ENCODE data around the gene TNIK.
"Not testable (repeated sequence)": the region's sequence is repeated elsewhere in the genome, so short reads cannot be mapped to it uniquely, and the experiment has no call there.

TNIK gene

DNA sequence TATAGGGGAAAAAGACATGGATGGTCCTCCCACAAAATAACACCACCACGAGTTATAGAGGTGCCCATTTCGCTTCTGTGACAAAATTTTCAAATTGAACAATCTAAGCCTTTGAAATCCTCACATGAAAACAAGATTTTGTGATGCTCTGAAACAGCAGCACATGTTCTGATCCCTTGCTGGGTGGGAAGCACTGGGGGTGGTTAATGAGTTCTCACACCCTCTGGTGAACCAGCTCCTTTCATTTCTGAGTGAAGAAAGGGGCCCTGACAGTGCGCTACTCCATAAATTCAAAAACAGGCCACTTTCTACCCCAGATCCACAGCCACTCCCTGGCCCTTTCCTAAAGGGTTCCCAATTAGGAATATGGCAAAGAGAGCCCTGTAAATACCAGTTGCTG is 129.3 kb downstream of the TNIK start:
- DNase-seq = no peak

DNA sequence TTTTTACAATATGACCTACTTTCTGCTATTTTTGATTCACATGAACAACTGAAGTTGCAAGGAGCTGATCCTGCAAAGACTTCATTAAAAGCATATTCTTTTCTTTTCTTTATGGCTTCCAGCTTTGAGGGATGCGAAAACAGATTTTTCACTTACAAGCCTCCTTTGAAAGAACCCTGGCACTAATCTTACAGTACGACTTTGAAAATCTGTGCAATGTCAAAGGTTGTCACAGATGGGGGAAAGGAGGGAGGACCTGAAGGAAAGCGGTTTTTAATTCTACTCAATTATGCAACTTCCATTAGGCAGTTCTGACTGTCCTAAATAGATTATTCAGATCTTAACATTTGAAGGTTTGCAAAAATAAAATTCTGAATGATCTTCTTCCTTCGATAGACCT is 130.5 kb downstream of the TNIK start:
- DNase-seq = no peak

DNA sequence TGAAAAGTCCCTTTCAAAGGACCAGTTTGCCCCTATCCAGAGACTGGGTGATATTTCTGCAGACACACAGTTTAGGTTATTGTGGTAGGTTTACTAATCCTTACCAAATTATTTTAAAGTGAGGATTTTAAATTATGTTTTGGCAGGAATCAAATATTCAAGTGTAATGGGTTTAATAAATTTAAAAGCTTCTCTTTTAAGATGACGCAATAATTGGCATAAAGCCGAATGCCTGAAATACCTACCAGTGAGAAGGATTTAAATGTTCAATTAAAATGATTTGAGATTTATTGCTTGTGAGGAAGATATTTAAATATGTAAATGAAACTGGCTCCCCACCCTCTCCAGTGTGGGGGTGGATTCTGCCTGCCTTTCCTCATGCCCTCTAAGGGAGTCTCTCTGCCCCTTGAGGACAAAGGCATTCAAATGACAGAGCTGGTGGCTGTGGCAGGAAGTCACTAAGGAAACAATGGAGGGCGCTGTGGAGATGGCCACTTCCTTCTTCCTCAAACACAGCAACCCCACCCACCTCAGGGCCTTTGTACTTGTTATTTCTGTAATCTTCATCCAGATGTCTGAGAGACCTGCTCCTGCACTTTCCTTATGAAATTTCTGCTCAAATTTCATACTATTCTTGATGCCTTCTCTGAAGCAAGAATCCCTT is 131.7 kb downstream of the TNIK start:
- DNase-seq = no peak

GRCh38 chr3:171327441-171328174 is 132.6 kb downstream of the TNIK start:
- DNase-seq = no peak

DNA sequence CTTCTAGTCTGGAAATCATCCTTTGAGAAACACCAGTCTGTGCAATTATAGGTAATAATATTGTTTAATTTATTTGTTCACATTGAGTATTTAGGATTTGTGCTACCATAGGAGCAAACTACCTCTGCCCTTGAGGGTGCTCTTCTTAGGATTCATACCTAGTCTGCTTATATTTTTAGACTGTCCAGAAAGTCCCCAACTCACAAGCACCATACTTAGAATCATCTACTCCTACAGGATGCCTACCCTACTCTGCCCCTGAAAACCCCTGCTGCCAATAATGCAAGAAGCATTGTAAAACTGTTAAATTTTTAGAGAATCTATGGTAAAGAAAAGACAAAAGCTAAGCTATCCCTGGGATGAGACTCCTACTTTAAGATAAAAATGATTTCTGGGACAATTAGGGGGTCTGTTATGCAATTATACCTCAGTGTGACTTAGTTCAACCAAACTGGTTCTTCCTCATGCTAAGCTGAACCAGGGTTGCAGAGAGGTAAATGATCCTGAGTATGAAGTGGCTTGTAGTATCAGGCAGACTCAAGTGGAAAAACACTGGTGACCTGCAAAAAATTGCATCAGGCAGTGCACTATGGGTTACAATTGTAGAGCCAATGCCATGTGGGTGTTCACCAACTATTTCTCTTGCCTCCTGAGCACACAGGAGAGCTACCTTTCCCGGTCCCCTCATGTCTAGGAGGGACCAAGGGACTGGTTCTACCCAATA is 133.3 kb downstream of the TNIK start:
- DNase-seq = no peak

DNA sequence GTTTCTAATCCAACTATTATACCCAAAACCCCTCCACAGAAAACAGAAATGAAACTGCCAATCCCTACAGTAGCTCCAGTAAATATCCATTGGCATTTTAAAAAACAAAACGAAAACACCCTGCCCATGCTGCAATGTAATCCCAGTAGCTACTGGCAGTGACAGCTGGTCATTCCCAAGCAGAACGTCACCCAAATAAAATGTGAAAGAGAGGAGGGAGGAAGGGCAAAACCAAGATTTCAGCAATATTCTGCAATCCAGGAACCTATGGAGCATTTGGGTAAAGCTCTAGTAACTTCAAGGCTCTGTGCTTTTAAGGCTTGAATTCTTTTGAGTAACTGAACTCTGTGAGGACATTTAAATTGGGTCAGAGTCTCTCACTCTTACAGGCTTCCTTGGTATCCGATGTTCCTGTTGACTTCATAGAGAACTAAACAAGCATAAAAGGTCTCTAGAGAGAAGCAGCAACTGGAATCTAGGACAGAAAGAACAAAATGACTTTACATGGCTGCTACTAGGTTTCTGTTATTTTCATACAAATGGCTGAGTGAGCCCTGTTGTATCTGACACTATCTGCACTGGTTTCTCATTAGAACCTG is 136.2 kb downstream of the TNIK start:
- no peak for DNase-seq

- DNase-seq = no peak
These were observed 138.4 kb downstream of the TNIK start for GRCh38 chr3:171321559-171322360.

GRCh38 chr3:171320750-171321558 is 139.3 kb downstream of the TNIK start:
- DNase-seq = no peak

- no peak for DNase-seq
These were observed 143.0 kb downstream of the TNIK start for GRCh38 chr3:171317171-171317570.

- DNase-seq = no peak
These were observed 144.3 kb downstream of the TNIK start for GRCh38 chr3:171315919-171316318.

GRCh38 chr3:171315101-171315500 is 145.1 kb downstream of the TNIK start:
- DNase-seq = no peak

DNA sequence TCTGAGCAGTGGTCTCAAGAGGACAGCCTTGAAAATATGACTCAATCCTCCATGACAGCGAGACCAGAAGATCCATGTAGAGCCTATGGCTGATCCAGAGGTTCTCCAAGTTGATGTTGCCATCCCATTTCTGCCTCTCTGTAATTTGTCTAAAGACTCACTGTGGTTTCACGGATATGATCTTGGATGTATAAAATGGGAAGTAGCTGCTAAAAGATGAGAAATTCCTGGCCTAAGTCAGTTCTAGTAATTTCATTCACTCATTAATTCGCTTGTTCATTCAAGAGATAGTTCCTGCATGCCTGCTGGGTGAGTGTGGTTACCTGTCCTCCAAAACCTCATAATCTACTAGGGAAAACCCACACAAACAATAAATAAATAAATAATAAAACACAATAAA is 145.9 kb downstream of the TNIK start:
- DNase-seq = no peak

DNA sequence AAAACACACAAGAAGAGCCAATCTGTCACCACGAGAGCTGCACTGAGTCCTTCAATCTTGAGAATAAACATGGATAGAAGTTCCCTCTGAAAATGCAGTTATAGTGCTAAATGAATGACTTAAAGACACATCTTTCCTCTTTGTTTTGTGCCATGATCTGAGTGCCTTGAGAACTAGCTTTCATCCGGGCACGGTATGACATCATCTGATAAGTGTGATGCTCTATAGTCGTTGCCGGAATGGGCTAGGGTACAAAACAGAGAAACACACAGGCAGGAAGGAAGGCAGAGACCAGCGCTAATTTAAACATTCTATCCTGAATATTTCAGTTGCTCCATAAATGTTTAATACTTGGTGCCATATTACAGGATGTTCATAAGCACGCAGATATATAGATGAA is 146.5 kb downstream of the TNIK start:
- DNase-seq = no peak

- no peak for DNase-seq
These were observed 147.5 kb downstream of the TNIK start for GRCh38 chr3:171312741-171313140.

GRCh38 chr3:171311784-171312183 is 148.4 kb downstream of the TNIK start:
- DNase-seq = no peak

DNA sequence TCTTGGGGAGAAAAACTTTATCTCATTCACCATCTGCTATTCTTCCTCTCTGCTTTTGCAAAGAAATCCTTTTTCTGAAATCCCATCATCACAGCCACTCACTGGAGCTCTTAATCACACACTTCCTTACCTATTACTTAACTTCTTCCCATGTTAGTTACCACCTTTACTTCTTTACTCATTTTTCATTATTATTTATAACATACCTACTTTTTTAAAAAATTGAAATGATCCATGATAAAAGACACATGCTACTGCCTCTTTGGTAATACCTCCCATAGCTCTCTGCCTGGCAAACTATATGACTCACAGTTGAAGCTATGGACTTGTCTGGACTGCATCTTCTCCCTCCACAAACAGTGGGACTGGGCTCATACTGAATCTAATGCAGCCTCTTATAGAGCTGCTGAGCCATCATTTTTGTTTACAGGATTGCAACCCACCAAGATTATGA is 150.3 kb downstream of the TNIK start:
- DNase-seq = no peak

- no peak for DNase-seq
These were observed 152.2 kb downstream of the TNIK start for GRCh38 chr3:171307988-171308387.

DNA sequence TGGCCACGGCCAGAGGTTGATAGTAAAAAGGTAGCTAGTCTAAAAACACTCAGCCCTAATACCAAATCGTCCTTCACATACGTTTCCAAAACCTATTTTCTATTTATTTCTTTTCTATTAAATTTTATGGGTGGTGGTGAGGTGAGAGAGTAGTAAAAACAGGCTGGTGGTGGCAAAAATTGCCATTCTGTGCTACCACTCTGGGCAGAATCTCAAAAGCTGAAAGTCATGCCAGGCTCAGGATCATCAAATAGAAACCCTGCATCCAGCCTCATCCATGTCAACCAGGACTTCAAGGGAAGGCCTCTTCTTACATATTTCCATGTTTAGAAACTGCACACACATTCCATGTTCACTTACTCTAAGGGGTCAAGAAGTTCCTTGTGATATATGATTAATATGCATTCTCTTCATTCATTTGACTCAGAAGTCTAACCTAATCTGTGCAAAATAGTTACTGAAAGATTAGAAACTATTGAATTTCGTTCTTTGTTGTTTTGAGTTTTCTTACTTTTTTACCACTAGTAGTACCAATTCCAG is 153.1 kb downstream of the TNIK start:
- DNase-seq = no peak

GRCh38 chr3:171306631-171307030 is 153.6 kb downstream of the TNIK start:
- no peak for DNase-seq

DNA sequence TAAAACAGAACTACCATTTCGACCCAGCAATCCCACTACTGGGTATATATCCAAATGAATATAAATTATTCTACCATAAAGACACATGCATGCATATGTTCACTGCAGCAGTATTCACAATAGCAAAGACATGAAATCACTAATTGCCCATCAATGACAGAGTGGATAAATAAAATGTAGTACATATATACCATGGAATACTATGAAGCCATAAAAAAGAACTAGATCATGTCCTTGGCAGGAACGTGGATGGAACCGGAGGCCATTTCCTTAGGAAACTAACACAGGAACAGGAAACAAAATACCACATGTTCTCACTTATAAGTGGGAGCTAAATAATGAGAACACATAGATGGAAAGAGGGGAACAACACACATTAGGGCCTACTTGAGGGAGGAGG is 154.4 kb downstream of the TNIK start:
- not testable (repeated sequence) for DNase-seq

GRCh38 chr3:171304498-171304897 is 155.7 kb downstream of the TNIK start:
- DNase-seq = not testable (repeated sequence)

Data from NCI-H510A treated with DMSO at 0.1 percent for 48 hours (cell line).